Kasumi-1 (cell line): ENCODE data around the gene NAV3.
A peak's percentile ranks its signal among the peaks of the same experiment; 100 is the strongest.

Experiments used
- DNase-seq, 2 experiments: peaks; one replicate each; lab custom pipeline; 2025; lab: John Stamatoyannopoulos, UW

NAV3 gene

DNA sequence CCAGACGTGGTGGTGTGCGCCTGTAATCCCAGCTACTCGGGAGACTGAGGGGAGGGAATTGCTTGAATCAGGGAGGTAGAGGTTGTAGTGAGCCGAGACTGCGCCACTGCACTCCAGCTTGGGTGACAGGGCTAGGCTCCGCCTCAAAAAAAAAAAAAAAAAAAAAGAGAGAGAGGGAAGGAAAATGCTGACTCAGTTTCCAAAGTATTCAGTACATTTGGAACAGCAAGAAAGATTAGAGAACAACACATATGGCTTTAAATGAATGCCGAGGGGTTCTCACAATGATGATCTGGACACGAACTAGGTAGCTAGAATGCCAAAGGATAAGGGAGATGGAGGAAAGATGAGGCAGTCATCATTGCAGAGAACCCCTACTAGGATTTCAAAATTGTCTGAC, 97.4 kb downstream of the NAV3 start:
- no peak for DNase-seq

- peak; percentile 19 to 22 for DNase-seq
Observed at GRCh38 chr12:77932216-77932615, 101.5 kb downstream of the NAV3 start.

DNA sequence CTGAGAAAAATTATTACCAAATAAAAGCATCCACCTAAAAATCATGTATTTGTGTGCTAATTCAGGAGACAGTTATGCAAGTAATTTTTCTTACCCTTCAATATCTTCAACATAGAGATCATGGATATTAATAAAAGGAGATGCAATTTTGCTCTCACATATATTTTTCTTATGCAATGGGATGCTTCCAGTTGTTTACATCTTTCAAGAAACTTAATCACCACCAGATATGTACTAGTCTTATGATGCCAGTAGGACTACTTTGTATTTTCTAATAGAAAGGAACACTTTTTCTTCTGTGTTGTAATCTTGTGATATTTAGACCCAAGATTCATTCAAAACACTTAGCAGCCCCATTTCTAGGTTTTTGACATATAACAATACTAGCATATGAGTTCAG, 107.6 kb downstream of the NAV3 start:
- DNase-seq = no peak

- DNase-seq = no peak
Observed at GRCh38 chr12:77940011-77940423, 109.3 kb downstream of the NAV3 start.

DNA sequence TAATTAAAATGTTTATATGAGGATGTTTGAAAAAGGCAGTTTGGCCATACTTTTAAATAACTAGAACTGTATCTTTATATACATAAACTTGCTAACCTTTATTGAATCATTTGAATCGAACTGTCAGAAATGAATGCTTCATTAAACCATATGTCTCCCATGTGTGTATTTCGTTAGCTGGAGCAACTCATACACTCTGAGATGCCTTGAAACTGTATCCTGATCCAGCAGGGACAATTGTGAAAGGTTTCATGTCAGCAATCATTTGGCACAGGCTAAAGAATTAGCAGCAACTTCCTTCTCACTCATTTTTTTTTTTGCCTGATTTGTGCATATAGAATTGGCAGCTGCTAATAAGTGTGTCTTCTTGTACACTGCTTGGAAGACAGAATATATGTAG, 109.9 kb downstream of the NAV3 start:
- no peak for DNase-seq

- DNase-seq = no peak
Observed at GRCh38 chr12:77941401-77941800, 110.7 kb downstream of the NAV3 start.

- no peak for DNase-seq
Observed at GRCh38 chr12:77943466-77943865, 112.8 kb downstream of the NAV3 start.

- peak in 1 of 2 experiments; percentile 9 for DNase-seq
Observed at GRCh38 chr12:77946541-77947061, 115.9 kb downstream of the NAV3 start.

DNA sequence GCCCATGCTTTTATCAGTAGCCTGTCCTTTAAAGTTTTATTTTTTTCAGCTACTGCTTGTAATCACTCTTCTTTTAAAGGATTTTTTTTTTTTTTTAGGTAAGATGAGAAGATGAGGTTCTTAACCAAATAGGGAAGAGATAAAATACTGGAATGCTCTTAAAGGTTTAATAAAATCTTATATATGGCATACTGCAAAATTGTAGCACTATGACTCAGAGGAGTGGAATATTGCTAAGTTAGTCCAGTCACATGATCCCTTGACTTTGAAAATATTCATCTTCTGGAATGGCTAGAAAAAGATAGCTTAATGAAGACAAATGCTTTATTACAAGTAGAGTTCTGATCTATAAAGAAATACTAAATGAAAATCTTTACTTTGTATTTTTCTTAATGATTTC, 116.6 kb downstream of the NAV3 start:
- DNase-seq = no peak

DNA sequence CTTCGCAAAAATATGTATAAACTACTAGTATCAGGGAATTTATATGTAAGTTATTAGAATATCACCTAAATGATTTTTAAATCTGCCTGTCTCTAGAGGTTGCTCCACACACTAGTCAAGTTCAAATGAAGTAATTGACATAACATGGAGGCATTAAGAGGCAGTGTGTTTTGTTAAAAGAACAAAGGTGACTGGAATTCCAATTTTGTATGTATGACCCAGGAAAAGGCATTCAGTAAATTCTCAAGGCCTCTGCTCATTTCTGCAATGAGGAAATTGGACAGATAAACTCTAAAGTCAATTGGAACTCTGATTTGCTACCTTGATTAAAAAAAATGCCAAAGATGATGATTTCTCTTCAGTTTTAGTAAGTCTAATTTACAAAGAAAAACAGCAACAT, 117.1 kb downstream of the NAV3 start:
- no peak for DNase-seq

- DNase-seq = no peak
Observed at GRCh38 chr12:77949943-77950342, 119.2 kb downstream of the NAV3 start.

- DNase-seq = no peak
Observed at GRCh38 chr12:77953528-77954205, 123.0 kb downstream of the NAV3 start.

- DNase-seq = no peak
Observed at GRCh38 chr12:77954206-77954555, 123.5 kb downstream of the NAV3 start.

- no peak for DNase-seq
Observed at GRCh38 chr12:77957062-77957461, 126.4 kb downstream of the NAV3 start.

DNA sequence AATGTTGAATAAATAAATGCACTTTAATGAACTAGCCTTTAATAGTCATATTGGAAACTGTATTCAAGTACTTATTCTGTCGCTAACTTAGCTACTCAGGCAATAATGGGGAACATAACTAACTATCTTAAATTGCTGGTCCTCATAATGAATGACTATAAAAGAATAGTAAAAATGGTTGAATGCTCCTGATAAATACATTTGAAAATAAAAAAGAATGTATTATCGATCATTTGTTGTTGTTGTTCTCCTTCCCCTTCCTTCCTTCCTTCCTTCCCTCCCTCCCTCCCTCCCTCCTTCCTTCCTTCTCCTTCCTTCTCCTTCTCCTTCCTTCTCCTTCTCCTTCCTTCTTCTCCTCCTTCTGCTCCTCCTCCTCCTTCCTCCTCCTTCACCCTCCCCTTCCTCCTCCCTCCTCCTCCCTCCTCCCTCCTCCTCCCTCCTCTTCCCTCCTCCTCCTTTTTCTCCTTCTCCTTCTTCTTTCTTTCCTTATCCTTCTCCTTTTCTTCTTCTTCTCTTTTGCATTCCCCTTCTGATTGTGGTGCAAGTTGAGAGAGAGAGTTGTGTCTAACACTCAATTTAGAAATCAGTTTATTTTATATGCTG, 133.0 kb downstream of the NAV3 start:
- no peak for DNase-seq

- no peak for DNase-seq
Observed at GRCh38 chr12:77965790-77966189, 135.1 kb downstream of the NAV3 start.

- no peak for DNase-seq
Observed at GRCh38 chr12:77968021-77968420, 137.3 kb downstream of the NAV3 start.

DNA sequence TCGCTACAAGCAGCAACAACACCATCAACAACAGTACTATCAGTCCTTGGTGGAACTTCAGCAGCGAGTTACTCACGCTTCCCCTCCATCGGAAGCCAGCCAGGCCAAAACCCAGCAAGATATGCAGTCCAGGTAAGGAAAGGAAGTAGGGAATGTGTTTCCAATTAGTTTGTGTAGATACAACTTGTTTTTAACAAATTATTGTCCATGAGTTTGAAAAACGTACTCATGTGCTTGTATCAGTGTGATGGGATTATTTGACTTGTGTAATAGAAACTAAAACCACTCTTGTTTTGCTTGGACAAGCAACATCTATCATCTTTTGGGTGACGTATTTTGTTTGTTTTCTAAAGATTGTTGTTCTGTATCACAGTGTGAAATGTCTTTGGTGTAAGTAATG, 137.9 kb downstream of the NAV3 start:
- DNase-seq = no peak

DNA sequence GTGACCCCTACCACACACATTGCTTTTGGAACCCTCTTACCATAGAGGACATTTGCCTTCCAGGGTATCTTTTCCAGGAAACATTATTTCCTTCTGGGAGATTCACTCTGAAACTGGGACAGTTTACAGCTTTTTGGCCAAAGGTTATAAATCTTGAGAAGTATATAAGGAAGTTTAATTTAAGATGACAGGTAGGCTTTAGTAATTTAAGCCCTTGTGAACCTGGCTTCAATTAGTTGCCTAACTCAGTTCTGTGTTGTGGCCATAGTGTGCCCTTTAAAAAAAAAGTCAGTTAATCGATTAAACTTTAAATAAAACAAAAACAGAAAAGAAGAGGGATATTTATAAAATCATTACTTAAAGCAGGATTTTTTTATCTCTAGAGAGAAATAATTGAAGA, 142.9 kb downstream of the NAV3 start:
- DNase-seq = no peak

DNA sequence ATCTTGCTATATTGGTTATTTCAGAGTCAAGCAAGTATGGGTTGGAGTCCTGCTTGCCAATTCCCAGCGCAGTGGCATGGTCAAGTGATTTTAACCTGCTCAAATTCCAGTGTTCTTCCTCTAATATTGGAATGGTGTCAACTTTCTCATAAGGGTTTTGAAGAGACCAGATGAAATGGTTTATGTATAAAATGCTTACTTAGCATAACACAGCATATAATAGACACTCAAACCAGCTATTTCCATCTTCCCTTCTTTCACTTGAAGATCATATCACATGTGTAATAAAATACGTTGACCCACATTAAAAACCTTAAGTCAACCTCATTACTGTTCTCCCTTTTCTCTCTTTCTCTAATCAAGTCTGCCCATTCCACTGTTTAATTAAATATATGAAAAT, 144.0 kb downstream of the NAV3 start:
- no peak for DNase-seq

- no peak for DNase-seq
Observed at GRCh38 chr12:77979597-77980250, 149.0 kb downstream of the NAV3 start.

DNA sequence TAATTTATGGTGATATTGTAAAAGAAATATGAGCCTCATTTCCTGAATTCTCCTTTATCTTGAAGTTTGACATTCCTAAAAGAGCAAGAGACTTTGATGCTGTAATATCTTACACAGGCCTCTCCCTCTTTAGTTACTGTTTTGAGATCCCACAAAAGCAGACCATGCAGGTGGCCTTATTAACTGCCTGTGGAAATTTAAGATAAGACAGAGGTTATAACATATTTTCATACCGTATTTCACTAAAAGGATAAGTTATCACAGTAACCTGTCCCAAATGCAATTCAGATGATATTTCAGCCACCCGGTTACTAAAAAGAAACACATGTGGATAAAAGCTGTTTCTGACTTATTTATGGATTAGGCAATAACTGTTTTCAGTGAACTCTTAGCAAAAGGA, 150.1 kb downstream of the NAV3 start:
- no peak for DNase-seq

DNA sequence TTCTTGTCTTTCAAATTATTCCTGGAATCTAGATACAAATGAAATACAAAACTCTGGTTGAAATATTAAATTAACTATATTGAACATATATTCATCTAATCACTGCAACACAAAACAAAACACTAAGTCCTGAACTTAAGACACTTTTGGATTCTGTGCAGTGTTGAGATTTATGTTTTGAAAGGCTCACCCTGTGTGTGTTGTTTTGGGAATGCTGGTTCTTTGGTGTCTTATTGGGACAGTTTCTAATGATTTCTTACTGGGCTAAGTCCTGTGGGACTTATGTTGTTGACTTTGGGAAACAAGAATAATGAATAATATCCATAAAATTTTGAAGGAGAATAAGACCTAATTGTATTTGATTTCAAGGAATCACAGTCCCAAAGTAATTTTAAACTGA, 153.2 kb downstream of the NAV3 start:
- no peak for DNase-seq
